GM21723 (cell line): ENCODE results near the gene SPOP.
A peak's percentile ranks its signal among the peaks of the same experiment; 100 is the strongest.
"Not testable (repeated sequence)": the region's sequence is repeated elsewhere in the genome, so short reads cannot be mapped to it uniquely, and the experiment has no call there.

Source experiments
- ATAC-seq: cut with Tn5 transposase; IDR thresholded peaks from one replicate; pipeline ENCODE4 v1.9.1; 2021; ENCODE audit warnings: mild to moderate bottlenecking, moderate library complexity; ENCODE audit not compliant: unreplicated experiment

The SPOP gene

DNA sequence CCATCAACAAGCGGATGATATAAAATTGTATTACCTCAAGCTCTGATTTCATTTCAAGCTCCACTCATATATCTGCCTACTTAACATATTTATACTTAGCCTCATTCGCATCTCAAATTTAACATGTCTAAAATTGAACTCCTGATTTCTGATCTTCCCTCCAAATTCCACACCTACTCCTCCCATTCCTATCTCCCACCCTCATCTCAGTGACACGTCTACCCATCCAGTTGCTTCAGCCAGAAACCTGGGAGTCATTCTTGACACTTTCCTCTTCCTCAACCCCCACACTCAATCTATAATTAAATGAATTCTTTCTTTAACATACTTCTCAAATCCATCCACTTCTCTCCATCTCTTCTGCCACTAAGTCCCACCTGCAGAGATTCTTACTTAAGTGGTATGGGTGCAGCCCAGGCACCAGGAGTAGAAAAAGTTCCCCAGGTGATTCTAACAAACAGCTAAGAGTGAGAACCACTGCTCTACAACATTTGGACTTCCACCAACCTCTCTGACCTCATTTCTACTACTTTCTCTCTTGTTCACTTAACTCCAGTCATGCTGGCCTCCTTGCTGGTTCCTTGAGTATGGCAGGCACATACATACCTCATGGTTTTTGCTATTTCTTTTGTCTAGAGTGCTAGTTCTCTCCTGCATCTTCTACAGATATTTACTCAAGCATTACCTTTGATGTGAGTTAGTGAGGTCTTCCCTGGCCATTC, 18.1 kb downstream of the SPOP start:
- no peak for ATAC-seq

DNA sequence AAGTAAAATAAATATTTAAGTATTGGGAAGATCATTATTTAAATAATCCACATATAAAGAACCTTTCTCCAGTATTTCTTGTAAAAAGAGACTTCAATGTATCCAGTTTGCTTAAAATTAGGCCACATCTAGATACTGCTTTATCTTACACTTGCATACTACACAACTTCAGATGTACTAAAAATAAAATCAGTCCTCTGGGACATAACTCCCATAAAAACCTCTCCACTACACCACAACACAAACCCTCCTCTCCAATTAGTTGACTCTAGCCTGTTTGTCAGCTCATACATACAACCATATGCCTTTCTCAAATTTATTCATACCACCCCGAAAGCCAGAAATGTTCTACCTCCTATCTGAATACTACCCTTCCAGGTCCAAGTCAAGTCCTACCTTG, 21.6 kb downstream of the SPOP start:
- no peak for ATAC-seq

DNA sequence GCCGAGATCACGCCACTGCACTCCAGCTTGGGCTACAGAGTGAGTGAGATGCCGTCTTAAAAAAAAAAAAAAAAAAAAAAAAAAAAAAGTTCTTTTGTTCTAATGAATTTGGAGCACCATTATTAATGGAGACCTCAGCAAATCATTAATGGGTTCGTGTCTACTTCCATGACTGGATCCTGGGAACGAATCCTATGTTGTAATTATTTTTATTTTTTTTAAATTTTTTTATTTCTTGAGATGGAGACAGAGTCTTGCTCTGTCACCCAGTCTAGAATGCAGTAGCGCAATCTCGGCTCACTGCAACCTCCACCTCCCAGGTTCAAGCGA, 30.7 kb downstream of the SPOP start:
- no peak for ATAC-seq

DNA sequence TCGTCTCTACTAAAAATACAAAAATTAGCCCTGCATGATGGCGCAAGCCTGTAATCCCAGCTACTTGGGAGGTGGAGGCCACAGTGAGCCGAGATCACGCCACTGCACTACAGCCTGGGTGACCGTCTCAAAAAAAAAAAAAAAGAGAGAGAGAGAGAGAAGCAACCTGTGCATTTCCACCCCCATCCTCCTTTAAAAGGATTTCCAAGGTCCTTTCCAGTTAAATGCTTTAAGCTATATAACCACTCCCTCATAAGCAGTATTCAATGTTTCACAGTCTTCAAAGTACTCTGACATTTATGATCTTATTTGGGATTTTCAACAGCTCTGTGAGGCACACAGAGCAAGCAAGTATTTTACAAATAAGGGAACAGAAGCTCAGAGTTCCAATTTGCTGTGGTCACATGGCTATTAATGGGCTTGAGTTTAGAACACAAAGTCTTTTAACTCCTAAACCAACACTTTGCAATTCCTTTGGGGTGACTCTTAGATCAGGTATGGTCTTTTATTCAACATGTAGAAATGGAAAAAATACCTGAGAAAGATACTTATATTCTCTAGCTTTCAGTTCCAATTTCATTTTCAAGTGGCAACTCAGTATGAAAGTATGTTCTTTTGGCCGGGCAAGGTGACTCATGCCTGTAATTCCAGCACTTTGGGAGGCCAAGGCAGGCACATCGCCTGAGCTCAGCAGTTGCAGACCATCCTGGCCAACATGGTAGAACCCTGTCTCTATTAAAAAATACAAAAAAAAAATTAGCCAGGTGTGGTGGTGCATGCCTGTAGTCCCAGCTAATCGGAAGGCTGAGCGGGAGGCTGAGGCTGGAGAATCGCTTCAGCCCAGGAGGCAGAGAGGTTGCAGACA, 31.3 kb downstream of the SPOP start:
- ATAC-seq = peak; percentile 79

DNA sequence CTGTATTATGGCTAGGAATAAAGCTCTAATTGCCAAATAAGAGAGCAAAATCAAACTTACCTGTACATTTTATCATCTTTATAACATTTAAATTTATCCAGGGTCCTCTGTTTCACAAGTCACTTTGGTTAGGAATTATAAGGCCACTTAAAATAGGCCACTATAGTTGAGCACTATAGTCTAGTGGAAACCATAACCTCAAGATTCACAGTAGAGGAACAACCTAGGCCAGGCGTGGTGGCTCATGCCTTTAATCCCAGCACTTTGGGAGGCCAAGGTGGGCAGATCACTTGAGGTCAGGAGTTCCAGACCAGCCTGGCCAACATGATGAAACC, 31.9 kb downstream of the SPOP start:
- ATAC-seq = not testable (repeated sequence)

GRCh38 chr17:49645654-49646053, 32.2 kb downstream of the SPOP start:
- ATAC-seq = no peak

GRCh38 chr17:49640556-49640955, 37.3 kb downstream of the SPOP start:
- no peak for ATAC-seq

- no peak for ATAC-seq
Observed at GRCh38 chr17:49638818-49639217, 39.1 kb downstream of the SPOP start.

DNA sequence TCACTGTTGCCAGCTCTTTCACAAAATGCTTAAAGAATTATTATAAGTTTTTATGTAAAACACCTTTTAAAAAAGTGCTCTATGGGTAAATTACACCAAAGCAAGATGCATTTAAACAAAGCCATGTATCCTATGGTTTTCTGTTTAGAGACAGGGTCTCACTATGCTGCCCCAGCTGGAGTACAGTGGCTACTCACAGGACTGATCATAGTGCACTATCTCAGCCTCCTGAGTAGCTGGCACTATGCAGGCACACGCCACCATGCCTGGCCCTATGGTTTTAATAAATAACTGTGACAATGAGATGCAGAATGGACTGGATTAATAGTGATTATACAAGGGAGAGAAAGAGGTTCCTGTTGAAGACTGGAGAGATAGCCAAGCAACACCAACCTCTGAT, 40.2 kb downstream of the SPOP start:
- no peak for ATAC-seq

- no peak for ATAC-seq
Observed at GRCh38 chr17:49637050-49637449, 40.8 kb downstream of the SPOP start.

- ATAC-seq = no peak
Observed at GRCh38 chr17:49635121-49635520, 42.8 kb downstream of the SPOP start.

DNA sequence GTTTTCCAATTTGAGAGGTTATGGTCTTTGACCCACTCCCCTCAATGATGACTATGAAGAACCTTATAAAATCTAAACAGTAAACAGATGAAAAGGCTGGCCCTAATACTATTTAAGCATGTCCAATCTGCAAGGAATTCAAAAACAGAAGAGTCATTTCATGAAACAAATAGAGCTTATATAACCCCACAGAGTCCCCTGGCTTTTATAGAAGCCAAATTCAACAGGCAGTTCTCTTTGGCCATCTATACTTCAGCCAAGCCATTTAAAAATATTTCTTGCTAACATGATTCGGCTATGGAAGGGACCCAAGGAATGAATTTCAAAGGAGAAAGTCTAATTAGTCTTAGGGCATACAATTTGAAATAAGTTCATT, 43.4 kb downstream of the SPOP start:
- no peak for ATAC-seq

DNA sequence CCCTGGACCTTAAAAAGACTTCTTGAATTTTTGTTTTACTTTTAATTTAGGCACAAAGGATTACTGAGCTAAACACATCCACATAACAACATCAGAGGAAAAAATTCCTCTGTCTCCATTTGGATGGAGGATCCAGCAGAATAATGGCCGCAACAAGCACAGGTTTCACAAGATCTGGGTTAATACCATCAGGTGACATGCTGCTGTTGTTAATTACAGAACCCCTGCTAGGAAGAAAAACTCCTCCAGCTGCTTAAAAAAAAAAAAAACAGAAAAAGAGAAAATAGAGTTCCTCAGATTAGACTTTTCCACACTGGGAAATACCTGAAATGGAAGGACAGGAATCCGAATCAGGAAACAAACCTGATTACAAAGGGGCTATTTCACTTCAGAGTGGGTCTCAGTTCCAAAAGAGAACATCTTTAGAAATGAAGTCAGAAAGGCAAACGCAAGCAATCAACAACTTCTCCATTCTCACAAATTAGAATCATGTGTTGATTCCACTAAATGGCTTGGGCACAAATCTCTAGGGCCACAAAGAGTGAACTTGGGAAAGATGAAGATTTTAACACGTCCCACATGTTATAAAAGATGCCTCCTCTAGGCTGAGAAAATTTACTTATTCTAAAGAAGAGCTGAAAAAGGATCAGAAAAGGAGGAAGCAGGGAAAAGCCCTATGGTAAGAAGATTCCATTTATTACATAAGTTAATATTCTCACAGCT, 44.0 kb downstream of the SPOP start:
- no peak for ATAC-seq

- ATAC-seq = no peak
Observed at GRCh38 chr17:49633250-49633649, 44.6 kb downstream of the SPOP start.

GRCh38 chr17:49632201-49632600, 45.7 kb downstream of the SPOP start:
- no peak for ATAC-seq

DNA sequence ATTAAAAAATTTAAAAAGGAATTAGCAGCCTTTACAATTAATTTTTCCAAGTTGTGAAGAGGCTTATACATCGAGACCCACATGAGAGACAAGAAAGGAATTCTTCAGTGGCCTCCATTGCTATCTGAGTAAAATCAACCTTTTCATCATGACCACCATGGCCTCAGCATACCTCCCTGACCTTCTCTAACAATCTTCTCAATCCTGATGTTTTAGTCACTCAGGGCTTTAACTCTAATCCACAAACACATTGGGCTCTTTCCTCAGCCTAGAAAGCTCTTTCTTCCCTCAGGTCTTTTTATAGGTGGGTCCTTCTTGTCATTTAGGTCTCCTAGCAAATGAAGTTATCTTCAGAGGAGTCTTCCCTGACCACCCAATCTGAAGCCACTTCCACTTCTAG, 46.4 kb downstream of the SPOP start:
- ATAC-seq = no peak

DNA sequence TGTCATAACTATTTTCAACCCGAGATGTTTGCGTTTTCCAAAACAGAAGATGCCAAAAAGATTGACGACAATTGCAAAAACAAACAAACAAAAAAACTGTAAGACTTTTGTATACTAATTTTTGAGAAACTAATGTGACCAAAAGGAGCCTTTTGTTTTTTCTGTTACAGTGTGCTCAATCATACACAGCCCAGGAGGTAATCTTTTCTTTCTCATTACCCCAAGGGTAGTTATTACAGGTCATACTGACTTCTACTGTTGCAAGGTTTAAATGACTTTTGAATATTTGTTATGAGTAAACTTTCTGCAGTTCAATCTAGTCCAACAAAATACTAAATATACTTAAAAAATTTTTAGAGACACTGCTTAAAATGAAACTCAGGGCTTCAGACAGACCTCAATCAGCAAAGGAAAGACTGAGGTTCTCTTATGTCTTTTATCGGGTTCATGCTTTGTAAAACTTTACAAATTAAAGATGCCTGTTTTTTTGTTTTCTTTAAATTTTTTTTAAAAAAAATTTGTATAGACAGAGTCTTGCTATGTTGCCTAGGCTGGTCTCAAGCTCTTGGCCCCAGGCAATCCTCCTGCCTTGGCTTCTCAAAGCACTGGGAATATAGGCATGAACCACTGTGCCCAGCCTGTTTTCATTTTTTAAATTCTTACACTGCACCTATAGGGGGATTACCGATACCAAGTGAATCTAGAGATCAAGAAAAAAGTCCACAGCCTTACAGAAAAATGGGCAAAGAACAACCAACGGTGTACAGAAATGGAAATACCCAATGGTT, 47.6 kb downstream of the SPOP start:
- no peak for ATAC-seq

DNA sequence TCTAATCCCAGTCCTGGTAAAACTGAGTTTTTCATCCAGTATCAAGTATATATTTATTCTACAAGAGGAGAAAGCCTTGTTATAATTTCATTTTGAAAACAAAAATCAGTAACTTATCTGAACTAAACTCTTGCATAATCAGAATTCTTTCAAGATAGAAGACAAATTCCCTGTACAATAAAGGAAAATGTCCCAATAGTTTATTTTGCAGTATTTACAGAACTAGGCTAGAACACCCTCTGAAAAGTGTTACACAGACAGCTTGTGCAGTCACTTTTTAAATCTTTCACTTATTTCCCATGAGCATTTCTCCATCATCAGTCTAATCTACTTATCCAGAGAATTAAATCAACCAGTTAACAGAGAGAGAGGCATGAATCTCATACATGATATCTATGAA, 48.5 kb downstream of the SPOP start:
- ATAC-seq = no peak

GRCh38 chr17:49624896-49625295, 53.0 kb downstream of the SPOP start:
- ATAC-seq = no peak

- no peak for ATAC-seq
Observed at GRCh38 chr17:49621946-49622529, 55.9 kb downstream of the SPOP start.

DNA sequence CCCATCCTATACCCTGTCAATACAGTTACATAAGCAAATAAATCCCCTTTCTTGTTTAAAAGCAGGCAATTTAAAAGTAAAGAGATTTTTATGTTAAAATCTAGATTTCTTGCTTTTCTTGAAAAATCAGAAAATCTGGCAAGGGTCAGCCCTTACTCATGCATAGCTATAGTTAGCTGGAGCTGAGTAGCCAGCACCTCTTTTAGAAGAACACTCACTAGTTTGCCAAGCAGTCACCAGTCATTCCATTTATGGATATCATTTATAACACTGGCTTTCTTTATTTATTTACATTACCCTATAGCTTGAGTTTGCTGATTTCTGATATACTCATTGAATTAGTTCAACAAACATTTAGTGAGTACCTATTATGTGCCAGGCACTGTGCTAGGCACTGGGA, 56.5 kb downstream of the SPOP start:
- no peak for ATAC-seq
